Right renal pelvis (tissue), 4 donors: ENCODE measurements around the gene SLC16A4. TPM values are rescaled to one million over a fixed set of nuclear protein-coding genes. Genes with fewer than 3 reads are reported as not detected.
A peak's percentile ranks its signal among the peaks of the same experiment; 100 is the strongest.
"Not testable (repeated sequence)": the region's sequence is repeated elsewhere in the genome, so short reads cannot be mapped to it uniquely, and the experiment has no call there.

ENCODE experiments used
- DNase-seq, 4 donors: peaks; one replicate each; pipeline ENCODE4 v3.0.0-alpha.2; 2013; ENCODE audit warnings: low read depth in 4 of 4, low spot score in 3 of 4, missing footprints in 1 of 4
- polyA plus RNA-seq, 4 donors: library from polyadenylated mRNA; unstranded; fragments of 120-200 nt; gene quantifications; one replicate each; pipeline ENCODE4 v1.2.1, GENCODE V29; 2013; ENCODE audit not compliant: insufficient read length in 4 of 4

Gene SLC16A4
- 100 to 1,000 TPM in 1 of 4 donors, 10 to 100 TPM in 3; 81.0 to 119 (median 82.7) TPM for polyA plus RNA-seq

DNA sequence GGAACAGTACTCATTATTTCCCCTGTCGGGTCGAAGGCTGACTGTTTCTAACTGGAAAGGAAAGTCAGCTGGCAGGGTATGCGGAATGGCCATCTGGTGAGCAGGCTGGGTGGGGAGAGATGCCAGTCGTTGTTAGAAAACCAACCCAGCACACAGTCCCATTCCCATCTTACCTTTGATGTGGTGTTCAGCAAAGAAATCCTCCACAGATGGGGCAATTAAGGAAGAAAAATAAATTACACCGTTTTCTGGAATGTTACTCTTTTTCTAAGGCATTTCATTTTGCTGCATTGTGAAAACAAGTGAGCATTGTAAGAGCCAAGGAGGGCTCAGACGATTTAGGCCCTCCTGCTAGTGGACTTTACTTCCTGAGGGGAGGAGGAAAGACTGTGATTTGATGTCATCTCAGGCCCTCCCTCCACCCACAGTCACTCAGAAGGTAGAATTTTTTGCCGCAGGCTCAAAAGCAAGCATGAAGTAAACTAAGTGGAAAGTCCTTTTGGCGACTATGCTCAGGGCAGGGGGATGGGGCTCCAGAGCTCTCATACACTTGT, at the start of gene SLC16A4:
SLC16A4 (minus strand) TSS at position 335 of the 554 bp plus-strand sequence. CDS start 1,703 bp downstream, outside the sequence.
- no peak for DNase-seq

DNA sequence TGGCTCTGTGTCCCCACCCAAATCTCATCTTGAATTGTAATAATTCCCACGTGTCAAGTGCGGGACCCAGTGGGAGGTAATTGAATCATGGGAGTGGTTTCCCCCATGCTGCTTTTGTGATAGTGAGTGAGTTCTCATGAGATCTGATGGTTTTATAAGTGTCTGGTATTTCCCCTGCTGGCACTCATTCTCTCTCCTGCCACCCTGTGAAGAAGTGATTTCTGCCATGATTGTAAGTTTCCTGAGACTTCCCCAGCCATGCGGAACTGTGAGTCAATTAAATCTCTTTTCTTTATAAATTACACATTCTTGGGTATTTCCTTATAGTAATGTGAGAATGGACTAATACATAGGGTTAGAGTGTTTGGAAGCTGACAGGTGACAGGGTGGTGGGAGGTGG, 49.0 kb upstream of the SLC16A4 start:
- DNase-seq: not testable (repeated sequence)

DNA sequence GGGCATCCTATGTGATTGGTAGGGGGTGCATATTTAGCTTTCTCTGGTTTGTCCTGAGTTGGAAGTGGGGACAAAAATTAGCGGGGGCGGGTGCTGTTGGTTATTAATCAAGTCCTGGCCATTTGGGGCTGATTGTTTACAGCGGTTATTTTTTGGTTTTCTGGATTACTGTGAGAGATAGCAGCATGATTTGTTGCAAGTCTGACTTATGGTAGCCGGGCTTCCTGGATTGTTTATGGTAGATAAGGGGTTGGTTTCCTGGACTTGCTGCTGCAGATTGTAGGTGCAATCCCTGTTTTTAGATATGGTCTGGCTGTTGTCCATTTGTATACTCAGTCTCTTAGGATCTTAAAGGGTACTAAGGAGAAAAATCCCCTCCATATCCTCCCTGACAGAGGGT, 48.1 kb upstream of the SLC16A4 start:
- no peak for DNase-seq

GRCh38 chr1:110437645-110438299, 46.9 kb upstream of the SLC16A4 start:
- not testable (repeated sequence) for DNase-seq

DNA sequence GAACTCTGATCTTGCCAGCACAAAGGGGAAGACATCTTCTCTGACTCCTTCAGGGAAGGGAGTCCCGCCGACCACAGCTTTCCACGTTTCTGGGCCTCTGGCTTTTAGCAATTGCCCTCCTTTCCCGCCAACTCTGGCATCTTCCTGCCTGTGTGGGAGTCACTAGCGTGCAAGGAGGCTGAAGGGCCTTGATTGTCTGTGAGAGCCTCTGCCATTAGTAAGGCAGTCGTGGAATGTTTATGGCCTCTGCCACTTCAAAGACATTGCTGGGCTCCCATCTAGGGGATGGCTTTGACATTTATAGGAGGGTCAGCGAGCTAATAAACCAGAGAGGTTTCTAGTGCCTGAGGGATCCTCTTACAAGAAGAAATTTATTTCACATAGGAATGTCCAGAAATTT, 45.8 kb upstream of the SLC16A4 start:
- peak in 3 of 4 donors; percentile 21 to 40 (median 27) for DNase-seq

DNA sequence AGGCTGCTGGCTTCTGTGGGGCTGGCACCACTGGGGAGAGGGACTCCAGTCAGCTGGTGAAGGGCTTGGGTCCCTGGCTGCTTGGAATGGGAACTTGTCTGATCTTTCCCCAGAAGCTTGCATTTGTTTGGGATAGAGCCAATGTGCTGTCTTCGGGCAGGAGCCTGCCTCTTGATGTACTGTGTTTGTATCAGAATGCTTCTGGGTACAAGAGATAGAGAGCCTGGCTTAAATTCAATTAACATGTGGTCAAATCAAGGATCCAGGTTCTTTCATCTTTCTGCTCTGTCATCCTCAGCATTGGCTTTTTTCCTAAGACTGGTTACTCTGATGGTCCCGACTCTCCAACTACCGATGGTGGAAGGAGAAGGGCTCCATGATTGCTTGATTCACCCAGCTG, 44.1 kb upstream of the SLC16A4 start:
- DNase-seq: no peak

DNA sequence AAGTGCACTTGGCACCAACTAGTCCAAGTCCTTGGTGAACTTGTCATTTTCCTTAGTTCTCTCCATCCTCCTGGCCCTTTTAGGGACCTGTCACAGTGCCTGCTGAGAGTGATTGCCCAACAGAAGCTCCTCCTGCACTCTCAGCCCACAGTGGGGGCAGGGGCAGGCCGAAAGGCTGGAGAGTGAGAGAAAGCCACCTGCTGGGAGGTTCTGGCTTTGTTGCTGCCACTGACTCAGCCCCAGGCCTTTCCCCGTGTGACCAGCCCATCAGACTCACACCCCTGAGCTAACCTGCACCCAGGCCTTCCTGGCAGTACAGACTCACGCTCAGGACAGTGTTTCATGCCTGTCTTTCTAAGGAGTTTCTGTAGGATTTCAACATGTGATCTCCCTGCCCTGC, 43.0 kb upstream of the SLC16A4 start:
- no peak for DNase-seq

GRCh38 chr1:110433213-110433612, 42.4 kb upstream of the SLC16A4 start:
- DNase-seq: no peak

GRCh38 chr1:110430901-110431300, 40.1 kb upstream of the SLC16A4 start:
- no peak for DNase-seq

DNA sequence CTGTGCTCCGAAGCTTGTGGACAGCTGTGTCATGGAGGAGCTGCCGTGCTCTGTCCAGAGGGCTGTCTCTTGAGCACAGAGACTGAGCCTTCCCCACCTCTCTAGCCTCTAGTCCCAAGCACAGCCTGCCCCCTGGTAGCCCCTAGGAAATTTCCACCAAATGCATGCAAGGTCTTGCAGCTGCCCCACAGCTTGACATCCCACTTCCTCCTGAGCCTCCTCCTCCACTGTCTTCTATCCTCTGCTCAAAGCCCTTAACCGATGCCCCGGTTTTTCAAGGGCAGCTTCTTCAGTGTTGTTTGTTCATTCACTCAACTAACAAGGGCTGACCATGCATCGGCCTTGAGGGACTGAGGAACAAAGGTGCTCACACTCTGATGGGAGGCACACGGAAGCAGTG, 39.5 kb upstream of the SLC16A4 start:
- DNase-seq: no peak

- DNase-seq: no peak
Observed at GRCh38 chr1:110428946-110429345, 38.1 kb upstream of the SLC16A4 start.

- no peak for DNase-seq
Observed at GRCh38 chr1:110426854-110427253, 36.0 kb upstream of the SLC16A4 start.

DNA sequence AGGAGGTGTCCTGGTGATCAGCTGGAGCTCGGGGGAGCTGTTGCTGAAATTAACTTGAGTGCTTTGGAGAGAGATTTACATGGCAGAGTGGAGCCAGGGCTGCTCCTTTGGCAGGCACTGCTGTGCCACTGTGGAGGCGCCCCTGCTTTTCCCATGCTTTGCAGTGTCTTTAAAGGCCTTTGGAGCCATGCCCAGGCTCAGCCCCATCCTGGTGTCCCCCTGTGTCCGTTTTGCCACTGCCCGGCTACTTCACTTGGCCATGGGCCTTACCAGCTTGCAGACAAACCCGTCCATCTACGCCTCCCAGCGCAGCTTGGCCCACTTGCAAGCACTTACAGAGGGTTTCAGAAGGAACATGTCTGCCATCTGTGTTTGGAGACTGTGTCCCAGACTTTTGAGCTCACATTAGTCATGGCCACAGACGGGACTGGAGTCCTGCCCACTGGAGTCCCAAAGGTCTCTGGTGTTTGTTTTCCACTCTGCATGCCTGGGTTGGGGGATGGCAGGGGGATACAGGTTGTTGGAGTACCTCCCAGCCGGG, 34.9 kb upstream of the SLC16A4 start:
- no peak for DNase-seq

- DNase-seq: no peak
Observed at GRCh38 chr1:110424699-110425611, 34.1 kb upstream of the SLC16A4 start.

DNA sequence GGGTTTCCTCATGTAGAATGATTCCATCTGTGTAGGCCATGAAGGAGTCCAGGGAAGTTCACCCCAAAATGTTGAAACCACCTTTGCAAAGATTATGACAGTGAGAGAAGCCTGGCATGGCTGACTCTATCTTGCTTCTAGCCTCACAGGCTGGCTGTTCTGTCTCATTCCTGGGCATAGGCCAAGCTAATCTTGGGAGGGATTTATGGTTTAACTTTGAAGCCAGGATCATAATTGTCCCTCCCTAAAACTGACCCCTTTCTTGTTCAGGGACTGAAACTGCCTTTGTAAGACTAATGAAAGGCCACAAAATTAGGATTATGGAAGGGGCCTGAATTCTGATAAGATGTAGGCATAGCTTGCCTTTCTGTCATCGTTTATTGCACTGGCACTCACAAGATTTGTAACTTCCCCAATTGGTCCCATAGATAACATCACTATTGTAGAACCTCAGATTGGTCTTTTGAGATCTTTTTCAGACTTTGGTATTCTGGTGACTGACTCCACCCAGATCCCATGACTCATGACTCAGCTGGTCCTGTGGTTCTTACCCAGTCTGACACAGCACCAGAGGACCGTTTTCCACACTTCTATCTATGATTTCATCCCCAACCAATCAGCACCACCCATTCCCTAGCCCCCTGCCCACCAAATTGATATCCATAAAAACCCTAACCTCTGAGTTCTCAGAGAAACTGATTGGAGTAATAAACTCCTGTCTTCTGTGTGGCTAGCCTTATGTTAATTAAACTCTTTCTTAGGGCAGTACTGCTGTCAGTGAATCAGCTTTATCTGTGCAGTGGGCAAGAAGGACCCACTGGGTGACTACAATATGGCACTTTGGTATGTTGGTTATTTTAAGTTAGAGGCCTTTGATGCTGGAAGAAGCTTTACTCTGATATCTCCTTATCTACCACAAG, 30.3 kb upstream of the SLC16A4 start:
- no peak for DNase-seq

DNA sequence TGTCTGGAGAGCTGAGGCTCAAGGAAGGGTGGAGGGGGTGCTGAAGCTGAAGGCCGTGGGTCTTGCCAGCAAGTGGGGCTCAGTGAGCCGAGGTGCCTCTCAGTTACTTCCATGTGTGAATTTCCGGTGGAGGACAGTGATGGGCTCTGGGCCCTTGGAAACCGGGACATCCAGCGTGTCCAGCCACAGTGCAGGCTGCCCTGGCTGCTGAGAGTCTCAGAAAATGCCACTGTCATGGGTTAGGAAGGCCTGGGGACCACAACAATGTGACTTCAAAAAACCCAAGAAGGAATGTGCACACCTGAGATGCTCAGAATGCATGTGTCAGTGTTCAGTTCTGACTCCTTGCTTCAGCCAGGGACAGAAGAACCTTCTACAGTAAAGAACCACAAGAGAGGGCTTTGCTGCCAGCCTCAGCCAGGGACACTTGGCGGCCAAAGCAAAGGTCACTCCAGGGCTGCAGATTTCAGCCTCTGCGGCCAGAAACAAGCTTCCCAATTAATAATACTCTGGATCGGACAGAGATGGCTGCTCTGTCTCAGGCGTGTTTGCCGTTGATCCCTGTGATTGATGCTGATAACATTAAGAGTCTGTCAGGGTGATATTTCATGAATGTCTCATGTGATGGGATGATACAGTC, 29.3 kb upstream of the SLC16A4 start:
- no peak for DNase-seq

- no peak for DNase-seq
Observed at GRCh38 chr1:110418729-110419128, 27.9 kb upstream of the SLC16A4 start.

GRCh38 chr1:110413045-110413444, 22.2 kb upstream of the SLC16A4 start:
- not testable (repeated sequence) for DNase-seq

DNA sequence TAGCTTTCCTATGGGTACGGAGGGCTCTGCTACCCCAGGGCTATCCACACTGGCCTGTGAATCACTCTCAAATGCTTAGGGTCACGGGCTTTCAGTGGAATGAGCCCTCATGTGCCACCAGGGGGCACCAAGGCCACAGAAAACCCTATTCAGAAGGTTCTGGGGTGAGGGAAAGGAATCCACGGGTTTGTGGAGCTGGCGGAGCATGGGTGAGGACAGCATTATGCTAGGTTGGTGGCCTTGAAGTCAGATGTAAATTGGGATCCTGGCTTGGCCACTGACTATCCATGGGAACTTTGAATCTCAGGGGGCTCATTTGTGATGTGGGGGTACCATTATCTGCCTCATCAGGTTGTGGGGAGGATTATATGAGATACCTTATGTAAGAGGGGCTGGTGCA, 21.8 kb upstream of the SLC16A4 start:
- no peak for DNase-seq
